Activated T-helper 9 cell treated with anti-CD3 and anti-CD28 coated beads, Interleukin-2, amount 50 U/mL, for 16 hours (primary cell): ENCODE data around the gene FRS2.
"Not testable (repeated sequence)": the region's sequence is repeated elsewhere in the genome, so short reads cannot be mapped to it uniquely, and the experiment has no call there.

Experiments used
- DNase-seq: peaks from one replicate; pipeline ENCODE4 v3.0.0-alpha.2; 2020; ENCODE audit warnings: low read depth

The FRS2 gene

GRCh38 chr12:69470189-69471075, at the start of gene FRS2:
Gene FRS2, plus strand, starts transcription at chr12:69470388. Its CDS starts 98,643 bp downstream, at chr12:69569031.
- DNase-seq: peak; percentile 76

DNA sequence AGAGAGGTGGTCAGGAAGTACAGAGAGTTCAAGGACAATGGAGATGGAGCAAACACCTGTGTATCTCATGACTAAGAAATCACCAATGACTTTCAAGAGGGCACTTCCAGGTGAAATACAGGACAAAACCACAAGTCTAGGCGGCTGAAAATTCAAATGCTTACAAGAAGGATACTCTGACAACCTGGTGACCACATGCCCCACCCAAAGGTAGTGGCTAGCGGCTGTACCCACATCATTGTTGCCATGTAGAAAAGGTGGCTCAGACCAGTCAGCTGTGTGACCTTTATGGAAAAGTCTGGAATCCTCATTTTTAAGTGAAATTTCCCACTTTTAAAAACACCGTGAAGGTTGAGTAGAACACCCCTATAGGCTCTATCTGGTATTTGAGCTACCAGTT, 48.6 kb upstream of the FRS2 start:
- no peak for DNase-seq

DNA sequence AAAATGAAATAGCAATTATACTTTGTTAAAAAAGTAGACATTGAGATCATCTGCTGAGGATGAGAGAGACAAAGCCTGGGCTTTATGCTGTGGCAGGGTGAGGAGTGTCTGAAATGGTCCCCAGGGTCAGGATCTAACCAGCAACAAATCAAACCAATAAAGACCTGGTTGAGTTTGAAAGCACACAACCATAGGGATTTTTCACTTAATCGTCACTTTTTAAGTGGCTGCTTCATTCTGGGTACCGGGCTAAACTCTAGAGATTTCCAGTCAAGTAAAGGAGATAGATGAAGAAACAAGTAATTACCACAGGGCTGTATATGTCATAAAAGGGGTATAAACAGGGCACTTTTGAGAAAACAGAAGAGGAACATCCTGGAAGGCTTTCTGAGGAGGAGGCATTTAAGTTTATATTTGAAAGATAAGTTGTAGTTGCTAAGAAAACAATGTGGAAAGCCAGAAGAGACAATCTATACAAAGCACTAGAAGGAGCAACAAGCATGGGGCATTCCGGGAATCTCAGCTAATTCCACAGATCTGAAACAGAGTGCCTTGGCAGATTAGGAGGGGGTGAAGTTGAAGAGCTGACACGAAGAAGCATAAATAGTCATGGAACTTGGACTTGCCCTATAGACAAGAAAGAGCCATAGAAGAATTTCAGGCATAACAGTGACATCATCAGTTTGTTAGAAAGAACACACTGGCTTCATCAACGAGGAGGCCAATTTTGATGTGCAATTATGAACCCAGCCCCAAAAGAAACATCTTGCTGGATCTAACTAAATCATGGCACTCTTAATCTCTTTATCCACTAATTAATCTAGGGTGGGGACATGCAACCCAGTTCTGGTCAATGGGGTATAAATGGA, 46.9 kb upstream of the FRS2 start:
- DNase-seq: no peak

DNA sequence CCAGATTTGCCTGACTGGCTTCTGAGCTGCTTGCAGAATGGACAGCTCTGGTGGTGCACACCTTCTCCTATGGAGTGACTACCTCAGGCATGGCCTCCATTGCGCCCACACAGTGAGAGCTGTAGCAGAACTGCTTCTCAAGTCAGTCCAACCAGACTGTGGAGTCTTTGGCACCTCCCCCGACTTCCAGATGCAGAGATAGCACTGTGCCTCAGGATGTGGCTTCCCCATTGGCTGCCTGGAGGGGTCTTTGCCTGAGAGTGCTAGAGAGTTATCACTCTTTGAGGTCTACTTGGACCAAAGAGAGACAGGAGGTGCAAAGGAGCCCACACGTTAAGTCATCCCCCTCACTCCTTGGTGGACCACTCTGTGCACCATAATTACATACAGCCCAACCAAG, 44.8 kb upstream of the FRS2 start:
- DNase-seq: no peak

GRCh38 chr12:69428351-69429073, 41.7 kb upstream of the FRS2 start:
- no peak for DNase-seq

- no peak for DNase-seq
These were observed 39.1 kb upstream of the FRS2 start for GRCh38 chr12:69430942-69431590.

DNA sequence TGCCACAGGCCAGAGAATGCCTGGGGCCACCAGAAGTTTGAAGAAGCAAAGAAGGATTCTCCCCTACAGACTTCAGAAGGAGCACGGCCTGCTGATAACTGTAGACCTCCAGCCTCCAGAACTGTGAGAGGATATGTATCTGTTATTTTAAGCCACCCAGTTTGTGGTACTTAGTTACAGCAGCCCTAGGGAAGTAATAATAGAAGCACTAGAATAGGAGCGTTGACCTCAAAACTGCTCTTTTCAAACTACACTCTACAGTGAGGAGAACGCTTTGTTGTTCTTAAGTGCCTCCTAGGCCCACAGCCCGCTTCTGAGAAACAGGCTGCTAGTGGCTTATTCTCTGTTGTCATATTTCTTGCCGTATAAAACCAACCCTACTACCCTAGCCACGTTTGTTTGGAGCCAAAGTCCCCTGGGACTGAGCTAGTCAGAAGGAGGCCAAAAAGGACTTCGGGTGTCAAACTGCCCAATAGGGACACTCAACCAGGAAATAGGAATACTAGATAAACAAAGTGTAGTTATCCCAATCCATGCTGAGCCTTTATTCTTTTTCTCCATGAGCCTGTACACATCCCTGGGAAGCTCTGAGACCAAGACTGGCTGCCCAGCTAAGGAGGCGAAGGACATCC, 38.5 kb upstream of the FRS2 start:
- DNase-seq: no peak

DNA sequence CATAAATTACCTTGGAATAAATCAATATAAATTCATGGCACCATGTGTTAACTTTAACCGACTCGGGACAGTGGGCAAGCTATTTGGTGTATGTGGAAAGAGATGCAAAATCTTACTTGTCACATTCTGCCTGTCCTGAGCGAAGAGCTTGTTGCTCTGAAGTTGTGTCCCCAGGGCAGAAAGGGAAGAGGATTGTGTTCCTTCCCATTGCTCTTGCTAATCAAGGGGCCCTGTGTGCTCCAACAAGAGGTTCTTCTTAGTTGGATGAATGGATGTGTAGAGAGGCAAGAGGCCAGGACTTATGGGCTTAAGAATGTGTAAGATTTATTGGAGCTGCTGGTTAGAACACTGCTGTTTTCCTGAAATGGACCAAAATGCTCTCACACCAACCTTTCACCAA, 36.5 kb upstream of the FRS2 start:
- DNase-seq: no peak

DNA sequence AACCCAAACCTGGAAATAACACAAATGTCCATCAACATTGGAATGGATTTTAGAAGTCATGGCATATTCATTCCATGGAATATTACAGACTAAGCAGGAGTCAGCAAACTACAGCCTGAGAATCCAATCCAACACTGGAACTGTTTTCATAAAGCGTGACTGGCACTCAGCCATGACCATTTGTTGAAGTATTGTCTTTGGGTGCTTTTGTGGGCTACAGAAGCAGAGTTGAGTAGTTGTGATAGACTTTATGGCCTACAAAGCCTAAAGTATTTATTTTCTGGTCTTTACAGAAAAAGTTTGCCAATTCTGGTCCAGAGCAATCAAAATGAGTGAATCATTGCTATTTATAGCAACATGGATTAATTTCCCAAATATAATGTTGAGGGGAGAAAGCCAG, 34.5 kb upstream of the FRS2 start:
- DNase-seq: no peak

DNA sequence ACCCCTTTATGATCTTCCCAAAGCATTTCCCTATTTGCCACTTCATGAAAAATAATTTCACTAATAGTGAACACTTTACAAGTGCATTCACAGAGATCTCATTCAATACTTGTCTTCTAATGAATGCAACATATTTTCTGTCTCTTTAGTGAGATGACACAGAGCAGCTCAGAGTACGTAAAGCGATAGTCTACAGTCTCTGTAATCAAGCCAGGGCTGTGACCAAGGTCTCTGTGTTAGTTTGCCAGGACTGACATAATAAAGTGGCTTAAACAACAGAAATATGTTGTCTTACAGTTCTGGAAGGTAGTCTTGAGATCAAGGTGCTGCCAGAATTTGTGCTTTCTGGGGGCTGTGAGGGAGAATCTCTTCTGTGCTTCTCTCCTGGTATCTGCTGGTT, 33.1 kb upstream of the FRS2 start:
- no peak for DNase-seq

- no peak for DNase-seq
These were observed 31.6 kb upstream of the FRS2 start for GRCh38 chr12:69438539-69438938.

DNA sequence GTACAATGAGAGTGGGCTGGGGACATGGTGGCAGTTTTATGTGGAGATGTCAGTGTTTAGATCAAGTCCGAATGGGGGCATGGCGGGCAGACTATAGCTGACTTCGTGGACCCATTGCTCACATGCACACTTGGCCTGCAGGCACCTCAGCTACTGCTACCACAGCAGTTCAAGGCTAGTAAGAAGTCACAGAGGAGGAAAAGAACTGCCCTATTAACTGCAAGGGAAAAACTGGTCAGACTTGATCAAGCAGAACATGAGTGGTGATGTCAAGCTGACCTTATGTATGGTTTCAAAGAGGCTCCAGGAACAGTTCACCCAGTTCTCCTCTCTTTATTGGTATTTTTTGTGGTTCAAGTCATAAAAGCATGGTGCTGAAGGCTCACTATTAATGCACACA, 30.2 kb upstream of the FRS2 start:
- no peak for DNase-seq

- no peak for DNase-seq
These were observed 29.3 kb upstream of the FRS2 start for GRCh38 chr12:69440886-69441285.

DNA sequence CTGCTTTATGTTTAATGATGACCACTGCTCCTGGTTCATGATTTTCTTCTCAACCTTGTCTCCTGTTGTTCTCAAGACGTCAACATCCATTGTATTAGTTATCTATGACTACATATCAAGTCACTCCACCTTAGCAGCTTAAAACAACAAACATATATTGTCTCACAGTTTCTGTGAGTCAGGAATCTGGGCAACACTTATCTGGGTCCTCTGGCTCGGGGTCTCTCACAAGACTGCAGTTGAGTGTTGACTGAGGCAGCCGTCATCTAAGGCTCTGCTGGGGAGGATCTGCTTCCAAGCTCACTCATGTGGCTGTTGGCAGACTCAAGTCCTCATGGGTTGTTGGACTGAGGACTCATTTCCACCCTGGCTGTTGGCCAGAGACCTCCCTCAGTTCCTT, 27.3 kb upstream of the FRS2 start:
- no peak for DNase-seq

- no peak for DNase-seq
These were observed 26.3 kb upstream of the FRS2 start for GRCh38 chr12:69443916-69444315.

- no peak for DNase-seq
These were observed 22.3 kb upstream of the FRS2 start for GRCh38 chr12:69447892-69448291.

DNA sequence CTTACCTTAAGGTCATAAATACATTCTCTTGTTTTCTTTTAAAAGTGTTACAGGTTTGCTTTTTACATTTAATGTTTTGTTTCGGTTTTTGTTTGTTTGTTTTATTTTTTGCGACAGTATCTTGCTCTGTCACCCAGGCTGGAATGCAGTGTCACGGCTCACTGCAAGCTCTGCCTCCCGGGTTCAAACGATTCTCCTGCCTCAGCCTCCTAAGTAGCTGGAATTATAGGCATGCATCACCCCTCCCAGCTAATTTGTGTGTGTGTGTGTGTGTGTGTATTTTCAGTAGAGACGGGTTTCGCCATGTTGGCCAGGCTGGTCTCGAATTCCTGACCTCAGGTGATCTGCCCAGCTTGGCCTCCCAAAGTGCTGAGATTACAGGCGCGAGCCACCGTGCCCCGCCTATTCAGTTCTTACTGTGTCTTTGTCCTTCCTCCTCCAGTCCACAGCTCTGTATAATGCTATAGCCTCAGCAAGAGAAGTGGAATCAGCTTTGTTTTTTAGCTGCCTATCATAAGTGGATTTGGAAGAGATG, 17.5 kb upstream of the FRS2 start:
- DNase-seq: not testable (repeated sequence)

DNA sequence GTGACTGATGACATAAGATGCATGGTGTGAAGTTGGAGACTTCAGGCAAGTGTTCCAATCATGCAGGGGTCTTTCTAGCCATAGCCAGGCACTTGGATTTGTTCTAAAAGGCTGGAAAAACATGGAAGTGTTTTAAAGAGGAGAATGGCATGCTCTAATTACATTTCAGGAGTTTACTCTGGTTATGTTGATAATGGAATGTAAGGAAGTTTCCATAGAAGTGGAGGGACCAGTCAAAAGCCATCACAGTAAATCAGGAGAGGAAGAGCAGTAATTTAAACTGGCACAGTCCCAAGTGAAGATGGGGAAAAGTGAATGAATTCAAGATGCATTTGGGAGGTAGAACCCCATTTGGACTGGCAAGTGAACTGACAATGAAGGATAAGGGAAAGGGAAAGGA, 13.9 kb upstream of the FRS2 start:
- no peak for DNase-seq

- no peak for DNase-seq
These were observed 12.8 kb upstream of the FRS2 start for GRCh38 chr12:69457433-69457832.

DNA sequence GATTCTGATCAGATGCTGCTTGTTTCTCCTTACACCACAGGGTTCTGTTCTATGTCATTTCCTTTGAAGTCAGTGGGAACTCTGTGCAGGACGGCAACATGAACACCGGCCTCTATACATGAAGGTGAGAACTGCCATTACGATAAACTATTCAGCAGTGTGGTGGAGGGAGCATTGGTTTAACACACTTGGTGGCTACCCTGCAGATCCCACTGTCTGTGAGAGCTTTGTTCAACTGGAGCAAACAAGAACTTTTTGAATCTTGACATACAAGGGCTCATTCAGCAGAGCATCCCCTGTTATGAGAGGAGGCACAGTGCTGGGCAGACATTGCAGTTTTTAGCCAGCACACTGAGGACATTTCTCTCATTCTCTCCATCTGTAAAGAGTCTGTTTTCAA, 10.7 kb upstream of the FRS2 start:
- no peak for DNase-seq

DNA sequence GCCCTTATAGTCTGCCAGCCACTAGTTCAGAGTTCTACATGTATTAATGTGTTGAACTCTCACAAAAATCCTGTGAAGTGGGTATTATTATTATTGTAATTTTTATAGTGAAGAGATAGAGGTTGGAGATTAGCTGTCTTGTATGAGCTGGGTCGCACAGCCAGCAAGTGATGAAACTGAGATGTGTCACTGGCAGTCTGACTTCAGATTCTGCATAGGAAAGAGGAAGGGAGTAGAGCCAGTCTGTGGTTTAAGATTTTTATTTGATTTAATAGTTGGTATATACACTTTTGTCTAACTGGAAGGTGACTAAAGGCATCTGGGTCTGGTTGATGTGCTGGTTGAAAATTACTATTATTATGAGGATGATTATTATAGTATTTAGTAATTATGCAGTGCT, 5.8 kb upstream of the FRS2 start:
- DNase-seq: no peak
